HepG2 (cell line): ENCODE measurements around the gene PTPN20. TPM values are rescaled to one million over a fixed set of nuclear protein-coding genes. Genes with fewer than 3 reads are reported as not detected.

ENCODE experiments used
- ATAC-seq: fragments of 200-7000 bp; cut with Tn5 transposase; 3 replicates; pipeline ENCODE4 v1.9.1; 2020; ENCODE audit warnings: mild to moderate bottlenecking, moderate library complexity
- BruUV-seq: library from RNA; stranded (reverse); fragments of 400-500 nt; replicated peaks from 2 replicates; lab custom pipeline; 2021; lab: Mats Ljungman, UMichigan
- CTCF ChIA-PET: fragments of 300-600 bp; formaldehyde crosslinking; extraction: SDS; loops from one replicate; lab custom pipeline; 2021; ENCODE audit warnings: low total read pairs, inconsistent platforms, low intra/inter-chr PET ratio; lab: Yijun Ruan, JAX
- POLR2A ChIA-PET: fragments of 350-600 bp; sonication (Branson Sonifier 250); formaldehyde crosslinking; loops from one replicate; lab custom pipeline; 2020; ENCODE audit warnings: antibody characterized with exemption, inconsistent platforms; lab: Yijun Ruan, JAX
- DNase-seq: peaks from one replicate; pipeline ENCODE4 v3.0.0-alpha.2; 2015; ENCODE audit warnings: low spot score
- FAIRE-seq: peaks from 3 replicates; lab custom pipeline; 2011; peaks lifted over from hg19 to GRCh38; lab: Jason Lieb, UNC
- H2AFZ ChIP-seq: one replicate; pipeline ENCODE4 v1.6.1; 2011; ENCODE audit warnings: low read length, inconsistent platforms
- H3K27ac ChIP-seq: fragments of 300-600 bp; 3 replicates; pipeline ENCODE4 v1.8.0; 2011; ENCODE audit warnings: mixed run types, mild to moderate bottlenecking, mixed read lengths, low read length, inconsistent platforms; ENCODE audit not compliant: insufficient read depth; ENCODE audit errors: extremely low read length
- H3K27me3 ChIP-seq, 2 experiments: fragments of 200-600 bp in 1 of 2; 2 replicates in 1 of 2; 3 replicates in 1 of 2; pipeline versions ENCODE4 v1.6.0 to v1.8.0; 2011; ENCODE audit warnings: low read length in 2 of 2, mild to moderate bottlenecking in 2 of 2, moderate library complexity in 2 of 2, inconsistent platforms in 1 of 2; ENCODE audit not compliant: insufficient read depth in 2 of 2, control insufficient read depth in 1 of 2
- H3K36me3 ChIP-seq, 2 experiments: fragments of 200-600 bp in 1 of 2; replicated peaks in 1 of 2; 2 replicates in 1 of 2; 3 replicates in 1 of 2; pipeline versions ENCODE4 v1.5.1 to v1.8.0; 2011; ENCODE audit warnings: low read length in 2 of 2, inconsistent platforms in 1 of 2; ENCODE audit not compliant: insufficient read depth in 2 of 2, control insufficient read depth in 1 of 2
- H3K4me1 ChIP-seq: 2 replicates; pipeline ENCODE4 v1.5.1; 2012; ENCODE audit warnings: low read length, inconsistent platforms; ENCODE audit not compliant: insufficient read depth
- H3K4me2 ChIP-seq: 2 replicates; pipeline ENCODE4 v1.6.0; 2011; ENCODE audit warnings: low read depth, low read length, inconsistent platforms
- H3K4me3 ChIP-seq, 3 experiments: fragments of 200-600 bp in 1 of 3; sonication (generic), shearing (Covaris generic) in 1 of 3; replicated peaks in 1 of 3; 2 replicates each; pipeline ENCODE4 v1.5.1; 2011 to 2016; ENCODE audit warnings: low read length in 3 of 3, inconsistent platforms in 2 of 3, low read depth in 2 of 3, mild to moderate bottlenecking in 2 of 3, control low read depth in 1 of 3, mixed read lengths in 1 of 3; ENCODE audit not compliant: insufficient read depth in 1 of 3
- H3K79me2 ChIP-seq: one replicate; pipeline ENCODE4 v1.6.1; 2011; ENCODE audit warnings: low read length, inconsistent platforms; ENCODE audit not compliant: insufficient read depth
- H3K9ac ChIP-seq: 2 replicates; pipeline ENCODE4 v1.6.0; 2011; ENCODE audit warnings: mild to moderate bottlenecking, low read depth, low read length, inconsistent platforms; ENCODE audit not compliant: insufficient read depth
- H3K9me3 ChIP-seq: 2 replicates; pipeline ENCODE4 v1.5.1; 2012; ENCODE audit warnings: mild to moderate bottlenecking, low read length
- H4K20me1 ChIP-seq: 2 replicates; pipeline ENCODE4 v1.6.0; 2011; ENCODE audit warnings: inconsistent platforms, mild to moderate bottlenecking, low read length, moderate library complexity; ENCODE audit not compliant: insufficient read depth
- ARID2 ChIP-seq: sonication (generic); formaldehyde crosslinking; IDR thresholded peaks from 2 replicates; pipeline ENCODE4 v1.8.1; 2022; ENCODE audit warnings: mild to moderate bottlenecking, missing genetic modification reagents, borderline replicate concordance
- CEBPB ChIP-seq: IDR thresholded peaks from 2 replicates; pipeline ENCODE4 v1.6.1; 2011; ENCODE audit warnings: low read depth, low read length, improper control_type of control experiment, borderline replicate concordance
- CREB3 ChIP-seq: sonication (generic); formaldehyde crosslinking; IDR thresholded peaks from 2 replicates; pipeline ENCODE4 v1.5.0; 2020; ENCODE audit warnings: missing genetic modification reagents
- SKI ChIP-seq: fragments of 450-650 bp; IDR thresholded peaks from one replicate; pipeline ENCODE4 v1.6.1; 2018; ENCODE audit warnings: mild to moderate bottlenecking; ENCODE audit not compliant: partially characterized antibody
- ZFP37 ChIP-seq: sonication (generic); formaldehyde crosslinking; IDR thresholded peaks from 2 replicates; pipeline ENCODE4 v1.4.0; 2020; ENCODE audit warnings: missing genetic modification reagents, borderline replicate concordance
- ZNF280D ChIP-seq: sonication (generic); formaldehyde crosslinking; IDR thresholded peaks from 2 replicates; pipeline ENCODE4 v1.5.1; 2020; ENCODE audit warnings: mild to moderate bottlenecking, missing genetic modification reagents
- ZNF350 ChIP-seq: sonication (generic); formaldehyde crosslinking; IDR thresholded peaks from 2 replicates; pipeline ENCODE4 v1.4.0; 2020; ENCODE audit warnings: mild to moderate bottlenecking, low read depth, missing genetic modification reagents, borderline replicate concordance
- ZNF569 ChIP-seq: sonication (generic); formaldehyde crosslinking; IDR thresholded peaks from 2 replicates; pipeline ENCODE4 v1.5.0; 2020; ENCODE audit warnings: mild to moderate bottlenecking, missing genetic modification reagents, moderate library complexity, borderline replicate concordance
- ZNF687 ChIP-seq: sonication (generic); formaldehyde crosslinking; IDR thresholded peaks from 2 replicates; pipeline ENCODE4 v1.5.1; 2020; ENCODE audit warnings: mild to moderate bottlenecking, missing genetic modification reagents, moderate library complexity
- ZNF749 ChIP-seq: sonication (generic); formaldehyde crosslinking; IDR thresholded peaks from 2 replicates; pipeline ENCODE4 v1.8.0; 2022; ENCODE audit warnings: mild to moderate bottlenecking, missing genetic modification reagents, moderate library complexity, borderline replicate concordance
- WGBS: methylation state at CpG from one replicate; pipeline ENCODE4 v1.1.6; 2017; ENCODE audit warnings: low lambda C conversion rate; 5-methylcytosine and 5-hydroxymethylcytosine counted together
- in situ Hi-C: cut with HindIII; loops from 2 replicates; pipeline ENCODE4 v1.10.0; 2017; ENCODE audit warnings: low pct_unique_long_range_greater_than_20kb; ENCODE audit not compliant: extremely low pct_ligation_motif_present
- intact Hi-C: fragments of 100-400 bp; cut with micrococcal nuclease; formaldehyde crosslinking; loops from one replicate; pipeline ENCODE4 v1.10.0; 2022; ENCODE audit not compliant: unreplicated experiment
- polyA plus RNA-seq, 8 experiments: library from polyadenylated mRNA; depleted of rRNA in 3 of 8; stranded (reverse) in 7 of 8; unstranded in 1 of 8; fragments of >200 nt; fragmentation: Illumina TruSeq in 4 of 8; extraction: Trizol in 4 of 8; gene quantifications; 2 replicates each; pipeline versions ENCODE4 v1.2.1 to v1.2.3, GENCODE V29; 2011 to 2016; ENCODE audit warnings: low read depth in 4 of 8, missing spikeins in 1 of 8, mixed read lengths in 1 of 8; ENCODE audit not compliant: insufficient read depth in 1 of 8
- total RNA-seq, 5 experiments: library from RNA; depleted of rRNA; stranded (reverse); fragments of >200 nt; fragmentation: Illumina TruSeq; extraction: Trizol; gene quantifications; 2 replicates each; pipeline ENCODE4 v1.2.3, GENCODE V29; 2016; ENCODE audit warnings: low read depth in 1 of 5

Gene PTPN20
- total and polyA plus RNA-seq, 2 of the 13 experiments (the other 11 are each of a cell fraction or from before 2014, with no cell fraction given): not detected

GRCh38 chr10:46998192-46998591 lies 87.0 kb downstream of the PTPN20 start:
- FAIRE-seq (no peak), ATAC-seq (no peak), DNase-seq (no peak)
- TF ChIP-seq CEBPB (peak; percentile 53; the same call in 1 of the 2 replicates), ZNF749 (CRISPR knock-in tag) (no peak)
- Histone ChIP-seq H2AFZ (no peak overlapping the region), H3K27ac (no peak overlapping the region), H3K4me2 (no peak overlapping the region), H3K36me3 (no peaks in the 10 kb centered on the region), H3K27me3 (no peaks in the 10 kb centered on the region), H3K79me2 (no peaks in the 10 kb centered on the region), H3K4me3 (no peak overlapping the region), H3K4me1 (no peaks in the 10 kb centered on the region), H3K9ac (no peak overlapping the region), H4K20me1 (no peaks in the 10 kb centered on the region), H3K9me3 (no peaks in the 10 kb centered on the region)
- in situ Hi-C loops: no loop called here
- ChIA-PET CTCF (no interaction called here), POLR2A (no interaction called here)
- no TSS peak for BruUV-seq
- intact Hi-C loops: no loop called here

- no TSS peak for BruUV-seq
- Histone ChIP-seq H2AFZ (no peak overlapping the region), H3K4me2 (no peak overlapping the region), H3K79me2 (no peaks in the 10 kb centered on the region), H3K36me3 (no peaks in the 10 kb centered on the region), H3K9ac (no peak overlapping the region), H3K4me1 (no peaks in the 10 kb centered on the region), H3K27me3 (no peaks in the 10 kb centered on the region), H3K4me3 (no peak overlapping the region), H3K9me3 (no peaks in the 10 kb centered on the region), H4K20me1 (no peaks in the 10 kb centered on the region), H3K27ac (no peak overlapping the region)
- in situ Hi-C loops: no loop called here
- FAIRE-seq (no peak), DNase-seq (no peak), ATAC-seq (no peak)
- WGBS: 2% methylated on average over 2 of the region's 2 CpGs
- POLR2A ChIA-PET: no interaction called here
- intact Hi-C loops: no loop called here
- CTCF ChIA-PET: no interaction called here
- TF ChIP-seq ZNF350 (CRISPR knock-in tag): no peak
- no peak for TF ChIP-seq ZFP37
- TF ChIP-seq CREB3 (CRISPR knock-in tag): no peak
- no peak for TF ChIP-seq SKI
- TF ChIP-seq ZNF687 (CRISPR knock-in tag): no peak
- TF ChIP-seq ARID2 (CRISPR knock-in tag): no peak
- no peak for TF ChIP-seq ZNF569 (CRISPR knock-in tag)
- no peak for TF ChIP-seq ZNF280D
These were observed 87.4 kb downstream of the PTPN20 start for GRCh38 chr10:46998595-46998994.
